Measurements from ENCODE around the gene ZEB1.
"Not testable (repeated sequence)": the region's sequence is repeated elsewhere in the genome, so short reads cannot be mapped to it uniquely, and the experiment has no call there.

The ZEB1 gene

GRCh38 chr10:31507427-31507826 lies 188.4 kb downstream of the ZEB1 start:
- no peak for DNase-seq (ENCODE audit: low read depth in 2 of 2)

GRCh38 chr10:31508234-31508633 lies 189.2 kb downstream of the ZEB1 start:
- DNase-seq (ENCODE audit: low read depth in 2 of 2), result no peak

GRCh38 chr10:31508882-31509281 lies 189.9 kb downstream of the ZEB1 start:
- DNase-seq (ENCODE audit: low read depth in 2 of 2), result no peak

GRCh38 chr10:31509989-31510388 lies 191.0 kb downstream of the ZEB1 start:
- no peak for DNase-seq (ENCODE audit: low read depth in 2 of 2)

- no peak for DNase-seq (ENCODE audit: low read depth in 2 of 2)
Measured at GRCh38 chr10:31515116-31515515, 196.1 kb downstream of the ZEB1 start.

- DNase-seq (ENCODE audit: low read depth in 2 of 2), result no peak
Measured at GRCh38 chr10:31515819-31516402, 196.9 kb downstream of the ZEB1 start.

- no peak for DNase-seq (ENCODE audit: low read depth in 2 of 2)
Measured at GRCh38 chr10:31520986-31521831, 202.2 kb downstream of the ZEB1 start.

GRCh38 chr10:31522820-31523219 lies 203.8 kb downstream of the ZEB1 start:
- DNase-seq (ENCODE audit: low read depth in 2 of 2), result no peak

GRCh38 chr10:31524460-31524859 lies 205.4 kb downstream of the ZEB1 start:
- no peak for DNase-seq (ENCODE audit: low read depth in 2 of 2)

GRCh38 chr10:31526178-31526577 lies 207.2 kb downstream of the ZEB1 start:
- DNase-seq (ENCODE audit: low read depth in 2 of 2), result no peak

GRCh38 chr10:31526681-31527080 lies 207.7 kb downstream of the ZEB1 start:
- DNase-seq (ENCODE audit: low read depth in 2 of 2), result no peak

- DNase-seq (ENCODE audit: low read depth in 2 of 2), result no peak
Measured at GRCh38 chr10:31528831-31529230, 209.8 kb downstream of the ZEB1 start.

GRCh38 chr10:31536302-31536701 lies 217.3 kb downstream of the ZEB1 start:
- DNase-seq (ENCODE audit: low read depth in 2 of 2), result no peak

- no peak for DNase-seq (ENCODE audit: low read depth in 2 of 2)
Measured at GRCh38 chr10:31549896-31550295, 230.9 kb downstream of the ZEB1 start.

- no peak for DNase-seq (ENCODE audit: low read depth in 2 of 2)
Measured at GRCh38 chr10:31554556-31554955, 235.5 kb downstream of the ZEB1 start.

GRCh38 chr10:31557854-31558253 lies 238.8 kb downstream of the ZEB1 start:
- no peak for DNase-seq (ENCODE audit: low read depth in 2 of 2)

GRCh38 chr10:31568252-31568861 lies 249.3 kb downstream of the ZEB1 start:
- DNase-seq (ENCODE audit: low read depth in 2 of 2), result not testable (repeated sequence)

- no peak for DNase-seq (ENCODE audit: low read depth in 2 of 2)
Measured at GRCh38 chr10:31574577-31574976, 255.6 kb downstream of the ZEB1 start.

GRCh38 chr10:31578181-31578852 lies 259.3 kb downstream of the ZEB1 start:
- no peak for DNase-seq (ENCODE audit: low read depth in 2 of 2)

GRCh38 chr10:31578951-31579350 lies 259.9 kb downstream of the ZEB1 start:
- no peak for DNase-seq (ENCODE audit: low read depth in 2 of 2)

Data from stimulated activated CD8-positive, alpha-beta memory T cell treated with anti-CD3 and anti-CD28 coated beads, Interleukin-7, amount 100 ng/mL, for 1 hour (primary cell).